SIG-M5 (cell line): ENCODE results near the gene SPPL3.

ENCODE experiments used
- DNase-seq: peaks from one replicate; lab custom pipeline; 2025; lab: John Stamatoyannopoulos, UW

The SPPL3 gene

DNA sequence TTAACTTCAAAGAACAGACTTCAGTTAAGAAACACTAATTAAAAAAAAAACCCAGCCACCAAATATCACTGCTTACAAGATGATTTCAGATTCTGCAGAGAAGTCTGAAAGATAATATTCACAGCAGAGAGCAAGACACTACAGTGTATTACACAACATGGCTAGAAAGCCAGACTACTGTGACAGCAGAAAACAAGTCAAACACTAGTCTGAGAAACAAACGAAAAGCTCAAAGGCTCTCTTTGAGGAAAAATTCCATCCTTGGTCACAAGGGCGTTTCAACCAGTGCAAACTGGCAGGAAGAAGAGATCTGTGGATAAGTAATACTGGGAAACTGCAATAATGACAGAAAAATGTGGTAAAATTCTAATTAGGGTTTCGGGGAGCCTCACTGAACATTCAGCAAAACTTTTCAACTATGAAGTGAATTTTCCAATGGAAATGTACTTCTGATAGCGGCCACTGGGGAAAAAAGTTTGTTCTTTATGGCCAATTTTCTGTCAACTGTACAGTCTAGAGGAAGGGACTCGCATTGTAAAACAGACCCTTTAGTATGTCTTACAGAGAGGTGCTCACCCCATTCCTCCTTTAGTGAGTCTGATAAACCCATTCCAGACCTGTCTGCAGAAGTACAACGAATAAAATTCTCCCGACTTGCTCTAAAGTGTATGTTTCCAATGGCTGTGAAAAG, 128.2 kb downstream of the SPPL3 start:
- no peak for DNase-seq

DNA sequence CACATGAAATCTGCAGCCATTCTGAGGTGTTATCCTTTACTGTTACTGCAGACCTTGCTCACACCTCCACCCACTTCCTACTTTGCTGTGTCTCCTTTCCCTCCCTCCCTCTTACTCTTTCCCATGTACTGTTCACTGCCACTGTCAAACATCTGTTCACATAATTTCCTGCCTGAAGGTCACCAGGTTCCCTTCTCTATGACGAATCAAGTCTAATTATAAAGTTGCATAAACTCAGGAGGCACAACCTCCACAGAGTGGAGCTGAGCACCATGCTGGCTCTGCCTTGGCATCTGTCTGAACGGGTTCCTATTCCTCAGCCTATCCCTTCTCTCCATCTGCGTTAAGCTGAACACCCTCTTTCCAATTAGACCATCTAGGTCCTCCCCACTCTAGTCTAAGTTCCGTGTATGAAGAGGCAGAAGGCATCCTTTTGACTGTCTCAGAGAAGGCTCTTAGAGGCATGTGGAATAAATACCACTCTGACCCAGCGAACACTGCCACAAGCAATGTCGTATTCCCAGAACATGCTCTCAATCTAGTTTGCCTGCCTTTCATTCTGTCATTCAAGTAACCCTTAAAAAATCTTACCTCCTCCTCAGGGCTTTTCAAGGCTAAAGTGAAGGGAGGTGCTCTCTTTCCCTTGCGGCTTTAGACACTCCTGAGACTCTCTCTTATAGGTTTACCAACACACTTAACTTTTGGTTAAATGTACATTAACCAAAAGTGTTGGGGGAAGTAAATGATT, 129.8 kb downstream of the SPPL3 start:
- no peak for DNase-seq

DNA sequence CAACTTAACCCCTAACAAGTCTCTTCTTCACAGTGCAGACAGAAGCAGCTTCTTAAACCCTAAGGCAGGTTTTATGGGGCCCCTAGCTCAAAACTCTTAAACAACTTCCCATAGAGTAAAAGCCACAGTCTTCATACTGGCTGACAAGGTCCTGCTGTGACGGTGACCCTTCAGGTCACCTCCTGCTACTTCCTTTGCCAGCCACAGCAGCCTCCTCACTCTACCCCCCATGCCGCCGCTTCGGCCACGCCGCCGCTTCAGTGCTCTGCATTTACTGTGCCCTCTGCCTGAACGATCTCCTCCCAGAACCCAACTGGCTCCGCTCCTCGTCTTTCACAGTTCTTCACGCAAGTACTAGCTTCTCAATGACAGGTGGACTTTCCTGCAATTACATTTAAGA, 133.1 kb downstream of the SPPL3 start:
- no peak for DNase-seq

DNA sequence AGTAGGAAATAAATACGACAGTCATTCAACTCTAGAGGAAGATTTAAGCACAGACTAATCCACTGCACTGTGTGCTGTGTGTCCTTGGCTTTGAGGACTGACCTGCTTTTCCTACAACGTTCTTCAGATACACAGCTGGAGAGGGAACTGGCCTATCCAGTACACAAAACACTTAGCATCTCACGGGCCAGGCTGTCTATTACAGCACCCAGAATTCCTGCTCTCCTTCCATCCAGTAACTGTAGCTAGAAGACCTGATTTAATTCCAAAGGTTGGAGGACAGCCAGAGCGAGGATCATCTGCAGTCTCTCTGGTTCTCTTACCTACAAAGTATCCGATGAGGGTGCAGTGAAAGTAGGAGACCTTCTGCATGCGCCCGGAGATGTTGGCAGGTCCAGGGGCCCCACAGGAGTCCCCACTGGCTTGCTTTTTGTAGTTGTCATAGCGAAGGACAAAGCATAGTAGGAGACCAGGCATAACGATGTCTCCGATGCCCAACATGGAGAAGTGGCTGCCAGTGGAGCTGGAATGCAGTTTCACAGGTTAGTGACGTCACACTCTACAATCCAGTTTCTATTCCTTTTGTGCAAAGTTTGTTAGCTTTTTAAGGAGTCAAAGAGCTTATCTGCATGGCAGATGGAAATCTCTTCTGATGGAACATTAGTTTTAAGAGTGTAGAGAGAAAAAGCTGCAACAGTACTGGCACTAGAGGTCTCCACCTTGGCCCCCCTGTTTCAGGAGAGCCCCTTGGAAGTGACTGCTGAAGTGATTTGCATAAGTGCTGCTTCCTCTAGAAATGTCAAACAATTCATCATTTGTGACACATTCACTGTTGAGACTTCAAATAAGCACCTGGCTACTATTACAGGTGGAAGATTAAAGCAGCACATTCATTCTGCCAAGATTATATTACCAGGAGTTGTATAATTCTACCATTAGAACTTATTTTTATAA, 136.8 kb downstream of the SPPL3 start:
- DNase-seq: no peak

DNA sequence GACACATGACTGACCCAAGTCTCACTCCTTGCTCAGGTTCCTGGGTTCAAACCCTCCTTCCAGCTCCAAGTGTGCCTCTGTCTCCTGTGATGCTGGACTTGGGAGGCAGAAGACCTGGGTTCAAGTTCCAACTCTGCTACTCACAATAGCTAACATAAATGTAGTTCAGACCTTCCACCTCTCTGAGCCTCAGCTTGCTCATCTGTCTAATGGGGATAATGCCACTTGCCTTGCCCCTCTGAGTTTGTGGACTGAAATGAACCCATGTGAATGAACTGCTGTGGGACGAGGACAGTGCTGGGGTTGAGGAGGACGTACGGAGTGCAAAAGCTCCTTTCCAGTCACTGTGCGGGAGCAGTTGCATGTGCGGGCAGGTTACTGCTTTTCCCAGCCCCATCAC, 137.6 kb downstream of the SPPL3 start:
- DNase-seq: no peak

GRCh38 chr12:120764816-120765215, 139.3 kb downstream of the SPPL3 start:
- DNase-seq: no peak

DNA sequence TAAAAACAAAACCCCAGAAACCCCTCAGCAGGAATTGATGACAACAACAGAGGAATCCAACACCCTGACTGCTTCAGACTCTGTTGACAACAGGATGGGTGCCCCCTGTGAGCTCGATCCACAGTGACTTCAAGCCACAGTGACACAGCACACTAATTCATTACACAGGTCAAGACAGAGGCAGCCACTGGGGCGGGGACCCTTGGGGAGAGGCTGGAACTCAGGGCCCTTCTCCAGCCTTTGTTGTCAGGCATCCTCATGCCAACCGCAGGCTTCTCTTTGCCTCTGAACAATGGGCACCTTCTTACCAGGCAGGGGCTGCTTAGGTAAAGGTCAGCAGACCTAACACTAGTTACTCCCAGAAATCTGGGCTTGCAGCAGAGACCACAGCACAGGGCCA, 140.9 kb downstream of the SPPL3 start:
- DNase-seq: no peak

DNA sequence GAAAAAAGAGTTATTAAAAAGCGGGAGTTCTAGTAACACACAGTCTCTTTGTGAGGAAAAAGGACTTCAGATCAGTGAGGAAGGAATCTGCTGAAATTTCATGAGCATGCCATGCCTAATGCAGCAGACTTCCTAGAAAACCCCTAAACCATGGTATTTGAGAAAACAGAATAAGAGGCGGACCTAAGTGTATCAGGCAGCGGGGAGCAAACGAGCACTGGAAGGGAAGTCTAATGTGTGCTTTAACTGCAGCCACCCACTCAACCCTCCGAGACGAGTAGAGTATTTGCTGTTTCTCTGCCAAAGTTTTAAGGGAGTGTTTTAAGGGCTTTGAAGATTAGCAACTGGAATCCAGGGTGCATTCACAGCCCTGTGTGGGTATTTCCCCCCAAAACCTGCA, 142.1 kb downstream of the SPPL3 start:
- DNase-seq: no peak

DNA sequence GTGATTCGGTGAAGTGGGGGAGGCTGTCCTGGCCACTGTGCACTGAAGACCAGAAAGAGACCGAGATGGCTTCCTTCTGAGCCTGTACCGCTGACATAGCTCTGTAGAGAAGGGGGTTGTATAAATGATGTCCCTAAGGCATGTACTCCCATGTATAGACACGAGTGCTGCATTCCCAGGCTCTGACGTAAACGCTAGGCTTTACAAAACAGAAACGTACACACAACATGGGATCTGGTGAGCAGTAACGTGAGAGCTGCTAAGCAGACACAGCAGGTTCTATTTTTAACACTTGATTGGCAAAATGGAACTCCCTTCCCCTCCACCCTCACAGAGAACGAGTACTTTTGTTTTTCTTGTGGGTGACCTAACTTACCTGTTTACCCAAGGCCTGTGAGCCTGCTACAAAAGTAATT, 142.6 kb downstream of the SPPL3 start:
- no peak for DNase-seq

- no peak for DNase-seq
Observed at GRCh38 chr12:120760349-120761254, 143.6 kb downstream of the SPPL3 start.

DNA sequence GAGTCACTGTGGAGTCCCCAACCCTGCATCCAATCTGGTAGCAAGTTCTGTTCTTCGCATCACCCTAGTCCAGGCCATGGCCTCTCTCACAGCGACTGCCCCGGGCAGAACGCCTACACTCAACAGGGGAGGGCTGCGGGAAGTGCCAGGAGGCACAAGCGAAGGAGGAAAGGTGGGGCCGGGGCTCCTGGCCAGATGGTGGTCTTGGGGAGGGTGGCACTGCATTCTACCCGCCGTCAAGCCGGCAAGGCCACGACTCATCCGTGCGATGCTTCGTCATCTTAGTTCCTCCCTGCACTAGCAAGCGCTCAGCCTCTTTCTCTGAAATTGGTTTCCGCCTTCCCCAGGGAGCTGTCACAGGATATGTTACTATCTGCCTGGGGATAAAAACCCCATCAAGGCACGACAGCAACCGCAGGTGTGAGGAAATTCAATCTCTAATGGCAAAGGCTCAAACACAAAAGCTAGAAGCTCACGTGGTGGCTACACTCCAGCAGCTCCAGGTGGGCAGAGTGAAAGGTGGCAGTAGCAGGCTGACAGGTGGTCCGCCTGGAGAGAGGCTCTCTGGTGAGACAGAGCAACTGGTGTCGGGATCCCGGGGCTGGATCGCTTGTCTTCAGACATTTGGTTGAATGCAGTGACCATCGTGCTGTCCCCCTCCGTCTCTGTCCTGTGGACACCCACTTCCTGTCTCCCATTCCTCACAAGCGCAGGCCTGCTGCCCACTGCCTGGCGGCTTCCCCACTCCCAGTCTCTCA, 144.4 kb downstream of the SPPL3 start:
- no peak for DNase-seq

DNA sequence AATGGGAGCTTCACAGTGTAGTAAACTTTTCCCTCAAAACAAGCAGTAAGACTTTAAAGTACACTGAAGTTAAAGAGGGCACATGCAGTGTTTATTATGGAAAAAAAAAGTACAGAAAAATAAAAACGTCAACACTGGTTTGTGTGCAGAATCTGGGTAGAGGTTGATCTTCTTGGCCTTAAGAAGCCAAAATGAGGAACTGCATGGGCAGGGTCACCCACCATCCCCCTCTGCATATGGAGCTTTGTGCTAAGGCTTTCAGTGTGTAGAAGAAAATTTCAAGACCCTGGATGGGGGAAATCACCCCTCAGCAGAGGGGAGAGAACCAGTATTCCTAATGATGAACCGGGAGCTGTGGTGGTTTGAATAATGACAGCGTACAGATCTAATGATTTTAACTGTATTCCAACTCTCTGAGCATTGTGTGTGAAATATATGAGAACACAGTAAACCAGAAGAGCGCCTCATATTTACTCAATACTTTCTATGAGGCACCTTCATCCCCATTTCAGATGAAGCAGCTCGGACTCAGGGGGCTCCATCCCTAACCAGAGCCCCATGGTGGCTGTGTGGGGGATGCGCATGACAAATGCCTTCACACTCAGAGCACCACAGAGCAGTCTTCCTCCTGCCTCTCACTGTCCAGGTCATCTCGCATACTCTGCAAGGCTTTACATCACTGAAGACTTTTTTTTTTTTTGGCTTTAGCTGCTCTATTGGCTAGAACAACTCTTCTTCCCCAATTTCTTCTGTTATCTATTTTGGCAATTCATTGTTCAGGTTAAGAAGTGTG, 145.2 kb downstream of the SPPL3 start:
- DNase-seq: no peak

GRCh38 chr12:120757949-120758348, 146.2 kb downstream of the SPPL3 start:
- DNase-seq: no peak

DNA sequence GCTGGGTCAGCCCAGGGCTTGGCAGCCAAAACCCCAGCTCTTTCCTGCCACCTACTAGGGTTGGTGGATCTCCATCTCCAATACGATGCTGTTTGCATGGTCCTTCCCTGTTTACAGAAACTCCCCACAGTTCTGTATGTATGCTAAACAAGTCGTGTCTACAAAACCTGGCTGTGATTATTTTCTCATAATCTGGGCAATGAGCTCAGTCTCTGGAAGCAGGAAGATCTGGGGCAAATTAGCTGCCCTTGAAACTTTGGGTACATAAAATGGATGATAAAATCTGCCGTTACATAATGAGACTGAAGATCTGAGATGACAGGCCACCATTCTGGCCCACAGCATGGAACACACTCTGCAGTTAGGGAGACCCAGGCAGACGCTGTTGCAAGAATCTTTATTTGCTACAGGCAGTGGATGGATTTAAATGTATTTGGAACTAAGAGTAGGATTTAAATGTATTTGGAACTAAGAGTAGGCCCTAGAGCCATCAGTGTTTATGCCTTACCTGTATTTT, 146.9 kb downstream of the SPPL3 start:
- no peak for DNase-seq

DNA sequence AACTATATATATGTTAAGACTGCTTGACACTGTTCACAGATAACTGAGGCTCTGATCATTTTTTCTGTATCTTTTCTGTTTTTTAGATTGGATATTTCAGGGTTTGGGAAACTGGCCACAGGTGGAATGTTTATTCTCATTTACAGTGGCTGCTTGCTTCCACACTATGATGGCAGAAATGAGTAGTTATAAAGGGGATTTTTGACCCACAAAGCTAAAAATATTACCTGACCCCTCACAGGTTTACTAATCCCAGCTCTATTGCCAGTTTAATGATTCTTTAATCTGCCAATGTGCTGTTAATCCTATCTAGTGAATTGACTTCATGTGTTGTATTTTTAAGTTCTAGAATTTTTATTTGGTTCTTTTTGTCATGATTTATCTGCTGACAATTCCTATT, 148.9 kb downstream of the SPPL3 start:
- no peak for DNase-seq

- DNase-seq: no peak
Observed at GRCh38 chr12:120754792-120755191, 149.4 kb downstream of the SPPL3 start.

- no peak for DNase-seq
Observed at GRCh38 chr12:120751389-120751788, 152.8 kb downstream of the SPPL3 start.

DNA sequence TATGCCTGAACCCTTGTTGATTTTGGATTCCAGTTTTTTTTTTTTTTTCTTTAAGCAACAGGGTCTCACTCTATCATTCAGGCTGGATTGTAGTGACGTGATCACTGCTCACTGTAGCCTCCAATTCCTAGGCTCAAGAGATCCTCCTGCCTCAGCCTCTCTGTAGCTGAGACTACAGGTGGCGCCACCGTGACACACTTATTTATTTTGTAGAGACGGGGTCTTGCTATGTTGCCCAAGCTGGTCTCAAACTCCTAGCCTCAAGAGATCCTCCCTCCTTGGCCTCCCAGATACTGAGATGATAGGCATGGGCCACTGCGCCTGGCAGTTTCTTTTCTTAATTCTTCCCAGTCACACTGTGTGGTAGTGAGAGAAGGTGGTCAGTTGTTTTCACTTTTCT, 153.4 kb downstream of the SPPL3 start:
- DNase-seq: no peak

DNA sequence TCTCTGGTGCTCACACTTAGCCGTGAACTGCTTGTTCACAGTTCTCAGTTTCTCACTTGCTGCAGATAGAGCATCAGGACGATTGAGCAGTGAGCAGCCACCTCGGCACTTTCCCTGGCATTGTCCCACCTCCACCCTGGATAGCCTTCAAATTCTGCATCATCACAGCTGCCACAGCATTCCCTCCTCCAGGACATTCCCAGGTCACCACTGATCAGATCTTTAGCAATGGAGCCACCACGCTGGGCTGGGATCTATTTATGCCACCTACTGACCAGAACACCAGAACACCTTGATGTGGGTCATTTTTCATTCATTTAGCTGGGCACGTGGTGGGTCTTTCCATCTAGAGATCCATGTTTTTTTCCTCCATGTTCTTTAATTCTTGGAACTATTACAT, 154.9 kb downstream of the SPPL3 start:
- DNase-seq: no peak

- no peak for DNase-seq
Observed at GRCh38 chr12:120748242-120748641, 155.9 kb downstream of the SPPL3 start.
